HG03280 (cell line): Measurements from ENCODE around the gene UGT2B7.
"Not testable (repeated sequence)": the region's sequence is repeated elsewhere in the genome, so short reads cannot be mapped to it uniquely, and the experiment has no call there.

Experiments
- ATAC-seq: cut with Tn5 transposase; IDR thresholded peaks from one replicate; pipeline ENCODE4 v1.9.1; 2021; ENCODE audit warnings: mild to moderate bottlenecking, moderate library complexity; ENCODE audit not compliant: unreplicated experiment

Gene UGT2B7

GRCh38 chr4:69096111-69096656 is at the start of gene UGT2B7:
TSS of gene UGT2B7 (plus strand) at chr4:69096474. CDS start at chr4:69096521, 47 bp downstream.
- no peak for ATAC-seq

- no peak for ATAC-seq
Observed at GRCh38 chr4:69049860-69050259, 46.4 kb upstream of the UGT2B7 start.

- not testable (repeated sequence) for ATAC-seq
Observed at GRCh38 chr4:69050853-69051575, 45.3 kb upstream of the UGT2B7 start.

- ATAC-seq = no peak
Observed at GRCh38 chr4:69051576-69051943, 44.7 kb upstream of the UGT2B7 start.

GRCh38 chr4:69053309-69053885 is 42.9 kb upstream of the UGT2B7 start:
- ATAC-seq = not testable (repeated sequence)

- not testable (repeated sequence) for ATAC-seq
Observed at GRCh38 chr4:69054033-69054432, 42.2 kb upstream of the UGT2B7 start.

GRCh38 chr4:69054578-69055200 is 41.6 kb upstream of the UGT2B7 start:
- no peak for ATAC-seq

- no peak for ATAC-seq
Observed at GRCh38 chr4:69056150-69056549, 40.1 kb upstream of the UGT2B7 start.

- no peak for ATAC-seq
Observed at GRCh38 chr4:69056921-69057550, 39.2 kb upstream of the UGT2B7 start.

- ATAC-seq = no peak
Observed at GRCh38 chr4:69057620-69058409, 38.5 kb upstream of the UGT2B7 start.

- ATAC-seq = no peak
Observed at GRCh38 chr4:69058410-69059059, 37.7 kb upstream of the UGT2B7 start.

- ATAC-seq = no peak
Observed at GRCh38 chr4:69060651-69061308, 35.5 kb upstream of the UGT2B7 start.

GRCh38 chr4:69064391-69064790 is 31.9 kb upstream of the UGT2B7 start:
- no peak for ATAC-seq

- no peak for ATAC-seq
Observed at GRCh38 chr4:69066945-69067344, 29.3 kb upstream of the UGT2B7 start.

GRCh38 chr4:69069085-69069484 is 27.2 kb upstream of the UGT2B7 start:
- no peak for ATAC-seq

GRCh38 chr4:69070590-69070989 is 25.7 kb upstream of the UGT2B7 start:
- no peak for ATAC-seq

GRCh38 chr4:69071286-69071685 is 25.0 kb upstream of the UGT2B7 start:
- ATAC-seq = no peak

GRCh38 chr4:69073375-69073774 is 22.9 kb upstream of the UGT2B7 start:
- no peak for ATAC-seq

- no peak for ATAC-seq
Observed at GRCh38 chr4:69075061-69075792, 21.0 kb upstream of the UGT2B7 start.
